Measurements from ENCODE around the gene LTB4R2.

- TF ChIP-seq CTCF (conservative IDR thresholded peaks at IDR 0.05) (no peak), EZH2 (IDR thresholded peaks at IDR 0.05; ENCODE audit: low read depth) (no peak)
Observed at GRCh38 chr14:24327303-24327702, 17.4 kb downstream of the LTB4R2 start.

All from PC-9 (cell line).